GM19463 (cell line): ENCODE measurements around the gene CHRNA7.

Experiments
- ATAC-seq: cut with Tn5 transposase; IDR thresholded peaks from one replicate; pipeline ENCODE4 v1.9.1; 2021; ENCODE audit warnings: mild to moderate bottlenecking, moderate library complexity; ENCODE audit not compliant: unreplicated experiment

CHRNA7 gene

DNA sequence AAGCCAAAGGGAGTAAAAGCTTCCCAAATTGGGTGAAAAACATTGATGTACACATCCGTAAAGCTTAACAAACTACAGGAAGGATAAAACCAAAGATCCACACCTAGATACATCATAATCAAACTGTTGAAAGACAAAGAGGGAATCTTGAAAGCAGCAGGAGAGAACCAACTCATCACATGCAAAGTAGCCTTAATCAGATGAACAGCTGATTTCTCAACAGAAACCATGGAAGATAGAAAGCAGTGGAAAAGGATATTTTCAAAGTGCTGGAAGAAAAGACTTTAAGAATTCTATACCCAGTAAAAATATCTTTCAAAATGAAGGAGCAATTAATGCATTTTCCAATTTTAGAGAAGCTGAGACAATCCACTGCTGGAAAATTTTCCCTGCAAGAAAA, 36.8 kb downstream of the CHRNA7 start:
- no peak for ATAC-seq

DNA sequence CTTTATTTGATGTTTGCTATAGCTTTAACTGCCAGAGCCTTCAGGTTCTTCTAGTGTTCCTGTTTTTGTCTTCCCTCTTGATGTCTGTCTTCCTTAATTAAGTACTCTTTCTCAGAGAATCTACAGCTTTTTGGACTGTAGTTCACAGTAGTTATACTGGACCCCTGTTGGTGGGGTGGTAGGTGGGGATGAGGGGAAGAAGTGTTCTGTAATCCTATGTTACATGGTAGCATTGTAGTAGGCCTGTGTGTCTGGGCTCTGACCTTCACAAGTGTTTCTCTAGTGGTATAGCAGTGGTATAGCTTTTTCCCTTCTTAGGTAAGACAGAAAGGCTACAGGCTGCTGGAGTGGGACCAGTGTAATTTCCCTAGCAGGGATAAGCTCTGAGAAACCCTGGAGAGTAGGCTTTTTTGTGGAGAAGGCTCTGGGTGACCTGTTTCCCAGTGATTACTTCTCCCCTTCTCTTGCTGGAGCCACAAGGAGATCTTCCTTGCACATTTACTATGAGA, 59.6 kb downstream of the CHRNA7 start:
- ATAC-seq = no peak

DNA sequence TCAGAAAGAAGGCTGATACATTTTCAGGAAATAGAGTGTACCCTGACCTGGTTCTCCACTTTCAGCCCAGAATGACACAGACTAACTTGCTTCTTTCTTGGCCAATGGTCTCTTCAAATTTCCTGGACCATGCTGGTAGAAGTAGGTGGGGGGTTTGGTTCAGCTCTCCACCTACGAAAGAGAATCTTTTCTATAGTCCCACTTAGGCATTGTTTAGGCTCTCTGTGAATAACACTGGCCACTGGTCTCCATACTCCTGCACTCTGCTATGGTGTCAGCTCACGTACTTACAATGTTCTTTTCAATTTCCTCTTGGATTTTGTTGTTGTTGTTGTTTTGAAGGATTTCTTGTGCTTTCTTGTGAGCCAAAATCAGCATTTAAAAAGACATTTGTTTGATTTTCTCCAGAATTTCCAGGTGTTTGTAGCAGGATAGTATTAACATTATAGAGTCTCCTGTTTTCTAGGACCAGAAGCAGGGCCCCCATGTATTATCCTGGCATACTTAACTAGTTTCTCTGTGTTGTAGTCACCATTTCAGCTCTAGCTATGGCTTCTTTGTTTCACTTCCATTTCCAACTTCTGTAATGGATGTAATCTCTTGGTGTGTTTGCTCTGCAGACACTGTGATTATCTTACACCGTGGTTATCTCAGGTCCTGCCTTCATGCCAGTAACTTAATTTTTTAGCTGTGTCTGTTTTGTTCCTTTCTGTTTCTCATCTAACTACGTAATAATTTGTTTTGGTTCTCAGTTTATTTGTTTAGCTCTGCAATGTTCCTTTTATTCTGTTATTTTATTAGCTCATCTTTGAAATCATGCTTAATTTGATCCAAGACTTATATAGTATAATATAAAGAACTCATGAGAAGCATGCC, 61.4 kb downstream of the CHRNA7 start:
- no peak for ATAC-seq

DNA sequence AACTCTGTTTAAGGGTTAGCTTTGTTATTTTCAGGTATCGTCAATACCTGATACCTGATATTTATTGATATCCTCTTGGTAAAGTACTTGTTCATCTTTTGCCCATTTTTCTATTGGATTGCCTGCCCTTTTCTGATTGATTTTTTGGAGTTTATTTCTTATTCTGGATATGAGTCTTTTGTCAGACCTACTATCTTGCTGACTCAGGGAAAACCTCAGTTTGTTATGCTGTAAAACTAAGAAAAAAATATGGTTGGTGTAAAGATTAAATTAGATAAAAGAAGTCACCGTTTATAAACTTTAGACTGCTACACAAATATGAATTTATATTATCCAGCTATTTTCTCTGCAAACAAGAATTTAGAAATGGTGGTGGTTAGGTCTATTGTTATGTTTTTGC, 65.9 kb downstream of the CHRNA7 start:
- no peak for ATAC-seq

DNA sequence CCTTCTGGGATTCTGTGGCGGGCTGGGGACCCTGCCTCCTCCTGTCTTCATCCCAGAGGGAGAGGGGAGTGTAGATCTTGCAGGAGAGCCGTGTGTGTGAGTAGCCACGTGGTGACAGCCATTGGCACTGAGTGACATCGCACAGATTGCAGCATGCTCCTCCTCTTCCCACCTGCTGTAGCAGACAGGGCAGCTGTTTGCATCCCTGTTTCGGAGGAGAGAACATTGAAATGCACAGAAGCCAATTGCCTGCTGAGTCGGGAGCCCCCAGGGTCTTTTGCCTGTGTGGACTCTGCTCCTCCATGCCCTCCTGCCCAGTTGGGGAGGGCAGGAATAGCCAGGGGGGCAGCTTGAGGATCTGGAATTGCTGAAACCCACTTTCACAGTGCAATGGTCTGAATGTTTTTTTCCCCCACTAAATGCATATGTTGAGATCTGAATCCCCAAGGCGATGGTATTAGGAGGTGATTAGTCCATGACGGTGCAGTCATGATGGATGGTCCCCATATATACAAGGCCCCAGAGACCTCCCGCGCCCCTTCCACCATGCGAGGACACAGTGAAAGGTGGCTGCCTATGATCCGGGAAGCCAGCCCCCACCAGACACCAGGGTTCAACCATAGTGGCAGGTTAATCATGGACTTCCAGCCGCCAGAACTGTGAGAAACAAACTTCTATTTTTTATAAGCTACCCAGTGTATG, 66.8 kb downstream of the CHRNA7 start:
- ATAC-seq = no peak

DNA sequence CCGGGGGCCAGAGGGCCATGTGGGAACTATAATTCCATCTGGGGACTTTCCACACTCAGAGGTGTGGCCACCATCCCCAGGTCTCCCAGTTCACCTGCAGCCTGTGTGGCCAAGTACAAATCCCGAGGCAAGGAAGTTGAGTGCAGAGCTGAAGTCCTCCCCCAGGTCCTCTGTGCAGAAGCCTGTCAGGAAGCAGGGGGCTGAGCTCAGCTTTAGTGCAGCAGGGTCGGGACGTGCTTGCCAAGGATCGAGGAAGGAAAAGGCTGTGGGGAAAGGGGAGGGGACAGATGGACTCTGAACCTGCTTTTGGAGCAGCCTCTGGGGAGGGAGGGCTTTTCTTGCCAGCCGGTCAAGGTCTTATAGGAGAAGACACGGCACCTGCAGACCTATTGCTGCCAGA, 67.7 kb downstream of the CHRNA7 start:
- ATAC-seq = no peak

DNA sequence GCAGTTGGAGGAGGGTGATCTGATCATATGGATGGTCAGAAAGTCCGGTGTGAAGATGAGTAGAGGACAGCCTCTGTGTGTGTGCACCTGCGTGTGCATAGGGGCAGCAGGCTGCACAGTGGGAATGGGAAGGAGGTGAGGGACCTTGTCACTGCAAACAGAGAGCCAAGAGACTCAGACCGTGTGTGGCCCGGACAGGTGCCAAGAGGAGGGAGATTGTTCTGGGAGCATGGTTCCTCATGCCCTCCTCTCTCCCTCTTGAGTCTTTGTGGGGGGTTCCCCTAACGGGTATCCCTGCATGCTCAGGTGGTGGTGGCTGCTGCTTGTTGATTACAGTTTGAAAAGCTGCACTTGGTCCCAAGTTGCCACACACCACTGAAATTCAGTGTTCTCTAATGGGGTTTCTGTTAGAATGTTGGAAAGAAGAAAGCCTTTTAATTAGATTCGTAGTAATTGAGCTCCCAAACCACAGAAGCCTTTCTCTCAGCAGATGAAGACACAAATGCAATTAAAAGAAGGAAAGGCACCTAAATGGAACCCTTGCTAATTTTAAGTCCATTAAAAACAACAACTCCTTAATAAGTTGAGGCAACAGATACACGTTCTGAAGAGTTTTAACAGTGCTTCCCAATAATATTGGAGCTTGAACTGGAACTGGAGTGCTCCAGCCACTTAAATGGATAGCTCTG, 68.9 kb downstream of the CHRNA7 start:
- no peak for ATAC-seq

DNA sequence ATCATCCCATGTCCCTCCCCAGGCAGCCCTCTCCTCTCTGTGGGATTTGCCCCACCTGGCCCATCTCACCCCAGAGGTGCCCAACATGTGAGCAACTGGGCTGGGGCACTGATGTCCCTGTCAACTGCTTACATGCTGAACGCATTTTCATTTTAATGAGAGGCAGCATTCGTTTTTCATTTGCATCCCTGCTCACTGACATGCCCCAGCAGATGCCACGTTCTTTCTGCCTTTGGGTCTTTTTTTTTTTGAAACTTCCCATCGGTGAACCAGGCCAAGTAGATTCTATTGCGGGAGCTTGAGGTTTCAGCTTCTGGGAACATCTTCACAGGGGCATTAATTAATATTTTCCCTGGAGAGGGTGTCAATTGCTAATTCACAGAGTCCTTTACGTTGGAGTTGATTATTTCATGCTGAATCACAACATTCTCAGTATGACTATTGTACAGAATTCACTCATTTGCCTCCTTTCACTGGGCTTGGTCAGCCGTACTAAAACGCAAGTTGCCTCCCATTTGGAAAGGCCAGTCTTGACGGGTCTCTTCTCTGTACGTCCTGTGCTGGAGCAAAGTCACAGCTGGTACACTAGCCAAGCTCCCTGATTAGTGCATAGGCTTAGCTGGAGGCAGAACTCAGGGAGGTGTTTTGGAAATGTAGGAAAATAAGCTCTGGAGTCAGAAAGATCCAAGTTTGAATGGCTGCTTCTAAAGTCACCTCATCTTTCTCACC, 69.8 kb downstream of the CHRNA7 start:
- ATAC-seq = no peak

DNA sequence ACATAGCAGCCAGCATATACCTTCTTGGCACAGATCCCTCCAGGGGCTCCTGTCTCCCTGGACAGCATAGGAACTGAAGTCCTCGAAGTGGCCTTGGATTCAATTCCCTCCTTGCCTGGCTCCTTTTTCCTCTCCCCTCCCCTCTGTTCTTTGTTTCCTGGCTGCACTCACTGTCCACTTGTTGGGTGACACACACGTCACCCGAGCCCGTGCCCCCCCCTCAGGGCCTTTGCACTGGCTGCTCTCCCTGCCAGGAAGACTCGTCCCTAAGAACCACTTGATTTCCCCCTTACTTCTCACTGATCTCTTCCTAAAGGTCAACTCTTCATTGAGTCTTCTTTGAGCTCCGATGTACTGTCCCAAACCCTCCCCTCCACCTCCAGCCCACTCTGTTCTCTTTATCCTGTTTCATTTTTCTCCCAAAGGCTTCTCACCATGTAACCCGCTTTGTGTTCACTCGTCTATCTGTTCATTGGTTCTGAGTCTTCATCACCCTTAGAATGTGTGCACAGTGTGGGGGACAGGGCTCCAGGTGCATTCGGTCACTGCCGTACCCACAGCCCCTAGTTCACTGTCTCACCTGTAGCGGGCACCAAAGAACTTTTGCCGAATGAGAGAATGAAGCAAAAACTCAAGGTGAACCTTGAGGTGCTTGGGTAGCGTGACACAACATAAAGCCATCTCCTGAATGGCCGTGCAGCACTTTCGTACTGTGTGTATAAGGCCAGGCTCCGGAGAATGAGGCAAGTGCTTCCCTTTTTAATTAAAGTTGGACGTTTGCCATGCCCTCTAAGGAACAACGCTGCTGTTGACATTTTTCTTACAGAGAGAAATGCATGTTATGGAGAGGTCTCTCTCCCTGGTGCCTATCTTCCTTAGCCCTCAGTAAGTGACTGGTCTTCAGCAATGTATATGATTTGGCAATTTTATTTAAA, 74.0 kb downstream of the CHRNA7 start:
- ATAC-seq = no peak

DNA sequence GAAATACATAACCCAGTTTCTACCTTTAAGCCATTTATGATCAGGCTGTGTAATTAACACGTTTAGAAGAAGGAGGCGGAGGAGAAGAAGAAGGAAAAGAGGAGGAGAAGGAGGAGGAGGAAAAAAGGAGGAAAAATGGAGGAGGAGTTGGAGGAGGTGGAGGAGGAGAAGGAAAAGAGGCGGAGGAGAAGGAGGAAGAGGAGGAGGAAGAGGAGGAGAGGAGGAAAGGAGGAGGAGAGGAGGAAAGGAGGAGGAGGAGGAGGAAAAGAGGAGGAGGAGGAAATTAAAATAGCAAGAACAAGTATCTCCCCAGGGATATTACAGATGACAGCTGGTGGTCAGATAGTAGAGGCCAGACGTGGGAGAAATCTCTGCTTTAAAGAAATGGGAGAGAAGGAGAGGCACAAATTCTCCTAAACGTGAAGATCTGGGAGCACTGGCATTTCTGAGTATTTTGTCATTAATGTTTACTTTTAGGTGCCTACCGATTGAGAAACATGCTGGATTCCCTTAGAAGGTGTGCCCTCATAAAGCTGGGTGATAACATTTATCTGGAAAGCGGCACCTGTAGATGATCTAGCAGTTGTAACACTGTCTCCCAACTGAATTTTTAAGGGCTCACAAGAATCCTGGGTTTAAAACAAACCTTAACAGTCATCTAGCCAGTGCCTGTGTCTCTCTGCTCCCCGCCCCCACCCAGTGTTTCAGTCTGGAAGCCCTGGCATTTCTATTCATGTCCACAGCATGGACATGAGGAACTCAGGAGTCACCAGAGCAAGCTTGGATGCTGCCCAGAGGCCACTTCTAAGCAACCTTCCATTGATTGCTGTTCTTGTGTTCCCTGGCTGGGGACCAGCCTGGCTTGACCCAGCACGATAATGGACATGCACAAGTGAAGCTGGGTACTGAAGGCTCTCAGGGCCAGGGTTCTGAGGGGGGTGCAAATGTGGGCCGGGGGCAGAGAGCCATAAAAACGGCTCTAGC, 75.2 kb downstream of the CHRNA7 start:
- no peak for ATAC-seq

DNA sequence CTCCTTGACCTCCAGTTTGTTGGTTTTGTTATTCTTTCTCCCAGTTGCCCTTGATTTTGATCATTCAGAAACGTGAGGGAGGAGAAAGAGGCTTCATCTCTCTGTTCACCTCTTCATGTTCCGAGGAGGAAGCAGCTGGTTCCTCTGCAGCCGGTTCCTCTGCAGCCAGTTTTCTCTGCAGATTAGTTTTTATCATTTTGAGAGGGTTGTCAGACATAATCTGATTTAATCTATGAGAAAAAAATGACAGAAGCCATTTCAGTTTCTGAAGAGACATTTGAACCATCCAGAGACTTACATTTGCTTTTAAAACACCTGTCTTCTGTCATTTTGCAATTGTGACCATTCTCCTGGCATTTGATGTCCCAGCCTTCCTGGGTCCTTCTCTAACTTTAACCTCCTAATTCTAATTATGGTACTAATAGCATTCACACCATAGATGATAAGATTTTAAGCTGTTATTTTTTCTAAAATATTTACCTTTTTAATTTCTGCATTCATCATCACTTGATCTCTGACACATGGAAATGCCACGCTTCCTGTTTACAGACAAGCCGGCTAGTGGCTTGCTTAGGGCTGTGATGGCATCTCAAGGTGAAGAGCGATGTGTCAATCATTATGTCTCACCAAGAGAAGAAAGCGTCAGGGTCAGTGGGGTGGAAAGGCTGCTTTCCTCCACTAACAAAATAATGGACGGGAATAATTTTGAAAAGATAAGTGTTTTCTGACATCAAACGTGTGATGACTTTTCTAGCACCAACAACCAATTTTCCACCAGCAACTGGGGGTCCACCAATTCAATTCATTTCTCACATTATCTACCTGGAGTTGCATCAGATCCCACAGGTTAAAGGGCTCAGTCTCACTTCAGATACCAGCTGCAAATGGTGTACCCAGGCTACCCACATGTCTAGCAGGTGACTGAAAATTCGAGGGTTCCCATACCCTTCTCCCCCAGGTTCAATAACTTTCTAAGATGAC, 76.4 kb downstream of the CHRNA7 start:
- no peak for ATAC-seq

DNA sequence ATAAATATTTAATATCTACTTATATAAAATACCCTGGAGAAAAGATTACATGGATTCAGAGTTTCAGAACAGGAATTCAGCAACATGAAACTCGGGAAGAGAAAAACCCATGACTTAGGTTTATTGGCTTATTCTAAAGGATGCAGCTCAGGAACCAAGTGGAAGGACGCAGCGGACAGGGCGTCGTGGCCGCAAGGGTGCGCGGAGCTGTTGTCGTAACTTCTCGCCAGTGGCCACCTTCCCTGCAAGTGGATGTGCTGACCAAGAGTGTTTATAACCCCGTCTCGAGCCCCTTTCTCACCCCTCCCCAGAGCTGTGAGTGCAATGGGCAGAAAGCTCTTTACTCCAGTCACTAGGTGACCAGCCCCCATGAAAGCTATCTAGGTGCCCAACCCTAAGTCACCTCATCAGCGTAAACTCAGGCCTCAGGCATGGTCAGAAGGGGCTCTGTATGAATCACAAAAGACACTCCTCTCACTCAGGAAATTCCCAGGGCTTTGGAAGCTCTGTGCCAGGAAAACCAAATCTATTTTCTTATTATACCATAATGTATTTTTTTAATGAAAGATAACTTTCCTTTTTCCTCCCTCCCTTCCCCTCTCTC, 77.3 kb downstream of the CHRNA7 start:
- ATAC-seq = no peak

DNA sequence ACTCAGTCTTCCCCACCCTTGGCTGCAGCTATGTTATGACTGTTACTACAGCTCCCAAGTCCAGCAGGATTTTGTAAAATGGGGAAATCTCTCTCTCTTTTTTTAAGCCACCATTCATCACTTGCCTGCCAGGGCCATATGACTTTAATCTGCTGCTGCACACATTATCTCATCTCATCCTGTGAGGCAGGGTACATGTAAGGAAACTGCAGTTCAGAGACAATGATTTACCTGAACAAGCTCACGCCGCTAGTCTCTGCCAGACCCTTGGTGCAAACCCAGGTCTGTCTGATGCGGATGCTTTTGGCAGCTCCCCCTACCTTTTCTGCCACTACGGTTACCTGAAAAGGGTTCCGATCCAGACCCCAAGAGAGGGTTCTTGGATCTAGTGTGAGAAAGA, 78.3 kb downstream of the CHRNA7 start:
- ATAC-seq = no peak

DNA sequence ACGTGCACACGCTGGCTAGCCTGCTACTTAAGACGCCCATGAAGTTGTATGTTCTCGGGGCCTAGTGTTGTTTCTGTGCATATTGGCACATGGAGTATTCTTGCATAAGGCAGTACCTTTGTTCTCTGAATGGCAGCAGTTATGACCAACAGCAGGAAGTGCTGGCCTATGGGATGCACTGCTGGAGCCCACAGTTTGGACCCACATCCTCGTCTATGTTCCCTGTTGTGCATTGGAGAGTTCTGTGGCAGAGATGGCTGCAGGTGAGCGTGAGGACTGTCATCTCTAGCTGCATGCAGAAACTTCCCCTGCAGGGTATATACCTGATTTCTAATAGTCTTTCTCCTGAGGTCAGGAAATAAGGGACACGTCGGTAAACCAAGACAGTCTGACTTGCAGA, 81.8 kb downstream of the CHRNA7 start:
- no peak for ATAC-seq

DNA sequence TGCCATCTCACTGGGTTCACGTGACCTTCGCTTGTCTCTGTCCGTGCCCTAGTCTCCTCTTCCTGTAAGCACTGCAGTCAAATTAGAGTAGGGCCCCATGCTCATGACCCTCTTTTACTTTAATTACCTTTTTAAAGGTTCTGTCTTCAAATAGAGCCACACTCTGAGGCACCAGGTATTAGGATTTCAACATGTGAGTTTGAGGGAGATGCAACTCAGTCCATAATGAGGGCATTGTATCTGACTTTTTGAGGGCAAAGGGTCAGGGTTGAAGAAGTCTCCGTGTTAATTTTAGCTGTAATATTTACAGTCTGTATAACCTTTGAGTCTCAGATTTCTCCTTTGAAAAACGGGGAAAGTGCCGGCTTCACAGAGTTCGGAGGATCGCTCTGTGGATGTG, 82.9 kb downstream of the CHRNA7 start:
- ATAC-seq = no peak

DNA sequence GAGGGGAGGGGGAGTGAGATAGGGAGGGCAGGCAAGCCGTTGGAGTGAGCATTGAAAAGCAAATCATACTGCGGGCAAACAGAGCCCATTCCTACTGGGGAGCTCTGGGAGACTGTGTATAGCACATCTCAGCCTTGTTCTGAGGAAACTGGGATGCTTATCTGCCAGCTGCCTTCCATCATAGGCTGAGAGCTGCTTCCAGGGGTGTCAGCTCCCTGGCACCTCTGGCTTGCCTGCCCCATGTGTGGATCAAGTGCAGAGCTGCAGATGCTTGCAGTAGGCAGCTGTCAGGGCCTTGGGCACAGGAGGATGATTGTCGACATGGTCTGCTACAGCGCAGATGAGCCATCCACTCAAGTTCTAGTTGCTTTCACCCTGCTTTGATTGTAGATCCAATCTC, 86.8 kb downstream of the CHRNA7 start:
- no peak for ATAC-seq

DNA sequence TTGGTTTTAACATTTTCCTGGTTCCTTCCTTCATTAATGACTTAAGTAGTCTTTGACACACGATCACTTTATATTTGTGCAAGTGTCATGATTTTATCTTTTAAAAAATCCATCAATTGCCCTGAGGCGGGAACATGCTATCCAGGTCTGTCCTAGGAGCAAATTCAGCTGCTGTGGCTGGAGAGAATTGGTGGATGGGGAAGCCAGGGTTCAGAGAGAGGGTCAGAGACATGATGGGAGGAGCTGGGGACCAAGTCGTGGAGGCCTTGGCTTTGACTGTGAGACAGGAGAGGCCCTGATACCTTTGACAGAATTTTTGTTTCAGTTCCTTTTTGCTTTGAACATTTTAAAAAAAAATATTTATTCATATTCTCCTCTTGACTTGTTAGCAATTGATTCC, 89.0 kb downstream of the CHRNA7 start:
- no peak for ATAC-seq
